ENCODE measurements around the gene WFDC6. TPM values are rescaled to one million over a fixed set of nuclear protein-coding genes. Genes with fewer than 3 reads are reported as not detected.

Gene WFDC6
- total RNA-seq, 2 donors from 2014 or later = 34.8 TPM; not detected in 1

DNA sequence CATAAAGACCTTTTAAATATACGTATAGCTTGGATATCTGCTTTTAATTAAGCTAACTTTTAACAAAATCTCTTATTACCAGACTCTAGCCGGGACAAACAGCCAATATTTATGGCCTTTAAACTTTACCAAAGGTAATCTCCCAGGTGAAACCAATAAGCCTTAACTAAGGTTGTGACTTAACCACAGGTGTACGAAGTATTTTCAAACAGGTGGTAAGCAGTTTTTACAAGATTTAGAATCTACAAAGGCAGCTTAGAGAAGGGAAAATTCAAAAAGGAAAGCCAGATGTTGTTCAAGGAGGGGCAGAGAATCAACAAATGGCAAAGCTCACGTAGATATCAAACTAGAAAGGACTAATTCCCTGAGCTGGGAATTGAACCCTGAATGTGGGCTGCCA lies 53.9 kb downstream of the WFDC6 start:
- H3K27ac ChIP-seq = no peak overlapping the region
- WGBS = 66% methylated on average over 4 of the region's 4 CpGs
- intact Hi-C loops (cut with DNase I) = no loop called here

DNA sequence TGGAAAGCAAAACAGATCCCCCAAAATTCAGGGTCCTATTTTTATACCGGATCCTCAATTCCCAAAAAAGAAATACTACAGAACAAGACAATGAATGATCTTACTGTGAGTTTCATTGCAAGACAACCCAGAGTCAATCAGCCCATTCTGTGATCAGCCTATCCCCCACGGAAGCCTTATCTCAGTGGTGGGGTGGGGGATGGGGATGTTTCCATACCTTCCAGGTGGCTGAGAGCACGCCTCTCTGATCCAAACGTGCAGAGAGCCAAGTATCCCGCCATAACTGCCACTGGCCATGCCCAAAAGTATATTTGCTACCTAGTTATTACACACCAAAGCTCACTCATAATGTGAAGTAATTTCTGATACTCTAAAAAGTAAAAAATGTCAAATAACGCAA lies 54.6 kb downstream of the WFDC6 start:
- 54% methylated on average over 6 of the region's 6 CpGs for WGBS
- intact Hi-C loops (cut with DNase I) = no loop called here
- Histone ChIP-seq H3K36me3 (no peaks in the 10 kb centered on the region), H3K4me1 (replicated peaks) (no peaks in the 10 kb centered on the region), H3K4me3 (no peak overlapping the region), H3K27ac (no peak overlapping the region), H3K27me3 (replicated peaks; ENCODE audit: insufficient read depth) (no peaks in the 10 kb centered on the region), H3K9me3 (no peaks in the 10 kb centered on the region)
- no peak for DNase-seq (ENCODE audit: low spot score)
- TF ChIP-seq POLR2AphosphoS5 (IDR thresholded peaks at IDR 0.05) (no peak), POLR2A (IDR thresholded peaks at IDR 0.05) (no peak)
- TF ChIP-seq, protein P1, sequence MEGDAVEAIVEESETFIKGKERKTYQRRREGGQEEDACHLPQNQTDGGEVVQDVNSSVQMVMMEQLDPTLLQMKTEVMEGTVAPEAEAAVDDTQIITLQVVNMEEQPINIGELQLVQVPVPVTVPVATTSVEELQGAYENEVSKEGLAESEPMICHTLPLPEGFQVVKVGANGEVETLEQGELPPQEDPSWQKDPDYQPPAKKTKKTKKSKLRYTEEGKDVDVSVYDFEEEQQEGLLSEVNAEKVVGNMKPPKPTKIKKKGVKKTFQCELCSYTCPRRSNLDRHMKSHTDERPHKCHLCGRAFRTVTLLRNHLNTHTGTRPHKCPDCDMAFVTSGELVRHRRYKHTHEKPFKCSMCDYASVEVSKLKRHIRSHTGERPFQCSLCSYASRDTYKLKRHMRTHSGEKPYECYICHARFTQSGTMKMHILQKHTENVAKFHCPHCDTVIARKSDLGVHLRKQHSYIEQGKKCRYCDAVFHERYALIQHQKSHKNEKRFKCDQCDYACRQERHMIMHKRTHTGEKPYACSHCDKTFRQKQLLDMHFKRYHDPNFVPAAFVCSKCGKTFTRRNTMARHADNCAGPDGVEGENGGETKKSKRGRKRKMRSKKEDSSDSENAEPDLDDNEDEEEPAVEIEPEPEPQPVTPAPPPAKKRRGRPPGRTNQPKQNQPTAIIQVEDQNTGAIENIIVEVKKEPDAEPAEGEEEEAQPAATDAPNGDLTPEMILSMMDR (IDR thresholded peaks at IDR 0.05) = no peak

More for the DNA sequence above, 53.9 kb downstream of the WFDC6 start:
- no peaks in the 10 kb centered on the region for H3K9me3 ChIP-seq
- H3K36me3 ChIP-seq = no peaks in the 10 kb centered on the region
- TF ChIP-seq, protein P1 (IDR thresholded peaks at IDR 0.05) = no peak
- TF ChIP-seq POLR2A (IDR thresholded peaks at IDR 0.05) (no peak), POLR2AphosphoS5 (IDR thresholded peaks at IDR 0.05) (no peak)
- no peaks in the 10 kb centered on the region for H3K4me1 ChIP-seq (replicated peaks)
- DNase-seq (ENCODE audit: low spot score) = no peak
- no peak overlapping the region for H3K4me3 ChIP-seq
- H3K27me3 ChIP-seq (replicated peaks; ENCODE audit: insufficient read depth) = no peaks in the 10 kb centered on the region

Small RNA genes within 50 kb of the gene (small RNA-seq; reads per million reads assigned to genes)
- gene AL031663.1 (0 reads per million in 2 donors), gene HSPD1P21 (0 reads per million in 2 donors), gene RNA5SP485 (0 reads per million in 2 donors)

Other genes with a start within 250 kb of the WFDC6 start
- gene RBPJL, start 232.6 kb downstream of the WFDC6 start, total RNA-seq = not detected
- under 1 TPM in 1 of 2 donors, not detected in 1; 0.34 TPM for gene MATN4, start 231.2 kb downstream of the WFDC6 start, total RNA-seq
- gene SDC4, start 191.1 kb downstream of the WFDC6 start, total RNA-seq = 100 to 1,000 TPM; 123 to 266 TPM
- gene SYS1, start 176.3 kb downstream of the WFDC6 start, total RNA-seq = 10 to 100 TPM; 29.3 to 57.4 TPM
- under 1 TPM in 1 of 2 donors, not detected in 1; 0.51 TPM for gene TP53TG5, start 161.2 kb downstream of the WFDC6 start, total RNA-seq
- gene DBNDD2, start 131.2 kb downstream of the WFDC6 start, total RNA-seq = 10 to 100 TPM; 33.7 to 34.4 TPM
- 100 to 1,000 TPM in 1 of 2 donors, 10 to 100 TPM in 1; 91.8 to 136 TPM for gene PIGT, start 123.3 kb downstream of the WFDC6 start, total RNA-seq
- gene WFDC2, start 69.7 kb downstream of the WFDC6 start, total RNA-seq = 100 to 1,000 TPM in 1 of 2 donors, 10 to 100 TPM in 1; 100.0 to 122 TPM
- not detected for gene SPINT3, start 23.9 kb downstream of the WFDC6 start, total RNA-seq
- gene EPPIN, start 7.9 kb upstream of the WFDC6 start, total RNA-seq = 100 to 1,000 TPM in 1 of 2 donors, not detected in 1; 137 TPM
- gene WFDC8, start 39.8 kb upstream of the WFDC6 start, total RNA-seq = not detected
- not detected for gene WFDC10A, start 90.3 kb upstream of the WFDC6 start, total RNA-seq
- gene WFDC9, start 91.8 kb upstream of the WFDC6 start, total RNA-seq = not detected
- not detected for gene WFDC11, start 130.8 kb upstream of the WFDC6 start, total RNA-seq
- not detected for gene WFDC13, start 162.6 kb upstream of the WFDC6 start, total RNA-seq
- gene WFDC10B, start 165.5 kb upstream of the WFDC6 start, total RNA-seq = not detected
- not detected for gene SPINT4, start 182.9 kb upstream of the WFDC6 start, total RNA-seq

Data from prostate gland (tissue), 2 donors.